SK-N-DZ (cell line): Measurements from ENCODE around the gene VSNL1.

ENCODE experiments used
- DNase-seq: peaks from one replicate; pipeline ENCODE4 v3.0.0-alpha.2; 2015; ENCODE audit warnings: low spot score

VSNL1 gene

DNA sequence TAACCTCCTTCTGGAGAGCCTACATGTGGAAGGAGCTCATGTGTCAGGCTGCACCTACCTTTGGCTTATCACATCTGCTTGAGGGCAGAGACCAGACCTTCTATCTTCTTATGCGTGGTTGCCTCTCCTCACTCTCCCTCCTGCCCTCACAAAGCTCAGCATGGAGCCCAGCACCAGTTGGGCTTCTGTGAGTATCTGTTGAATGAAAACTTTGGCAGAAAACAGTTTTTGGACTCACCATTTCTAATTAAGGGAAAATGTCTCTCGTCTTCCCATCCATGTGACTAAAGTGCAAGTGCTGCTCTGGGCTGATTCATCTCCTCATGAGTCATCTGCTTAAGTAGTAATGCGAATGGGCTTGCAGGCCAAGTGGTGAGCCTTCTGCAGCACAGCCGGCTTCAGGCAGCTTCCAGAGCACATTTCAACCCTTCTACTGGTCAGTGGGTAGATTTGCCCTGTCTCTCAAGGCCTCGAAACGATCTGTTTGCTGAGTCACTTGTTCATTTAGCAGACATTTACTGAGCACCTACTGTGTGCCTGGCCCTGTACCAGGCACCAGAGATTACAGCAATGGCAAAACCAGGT lies 102.6 kb downstream of the VSNL1 start:
- no peak for DNase-seq

- DNase-seq: no peak
Observed at GRCh38 chr2:17644997-17645720, 104.7 kb downstream of the VSNL1 start.

GRCh38 chr2:17646081-17646554 lies 105.6 kb downstream of the VSNL1 start:
- peak; percentile 54 for DNase-seq

- no peak for DNase-seq
Observed at GRCh38 chr2:17646838-17647701, 106.6 kb downstream of the VSNL1 start.

DNA sequence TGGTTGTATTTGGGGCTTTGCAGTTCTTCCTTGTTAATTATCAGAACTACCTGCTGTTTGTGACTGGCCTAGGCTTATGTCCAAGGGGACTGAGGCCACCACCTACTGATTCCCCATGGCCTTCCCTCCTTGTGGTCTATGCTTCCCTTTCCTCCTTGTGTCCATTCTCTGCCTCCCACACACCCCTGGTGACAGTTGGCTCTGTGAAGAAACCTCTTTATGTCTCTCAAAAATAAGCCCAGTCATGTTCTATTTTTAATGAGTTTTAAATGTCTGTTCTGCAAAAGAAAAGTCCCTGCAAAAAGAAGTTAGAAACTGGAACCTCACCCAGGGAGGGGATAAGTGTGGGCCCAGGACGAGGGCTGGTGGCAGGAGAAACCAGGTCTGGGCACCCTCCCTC lies 108.1 kb downstream of the VSNL1 start:
- DNase-seq: no peak

DNA sequence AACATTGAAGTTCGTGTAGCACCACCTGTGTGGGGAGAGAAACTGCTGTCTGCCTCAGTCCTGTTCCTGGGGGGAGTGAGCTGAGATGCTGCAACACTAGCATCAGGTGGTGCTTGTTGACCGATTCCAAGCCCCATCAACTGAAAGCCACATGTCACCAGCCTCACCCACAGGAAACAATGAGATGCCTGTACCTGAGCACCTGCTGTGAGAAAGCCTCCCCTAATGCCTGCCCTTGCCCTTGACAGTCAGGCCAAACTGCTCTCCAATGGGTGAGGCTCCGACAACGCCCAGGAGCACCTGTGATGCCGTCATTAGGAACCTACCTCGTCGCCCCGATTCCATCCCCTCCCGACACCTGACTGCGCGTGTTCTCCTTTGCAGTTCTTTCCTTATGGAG lies 108.5 kb downstream of the VSNL1 start:
- no peak for DNase-seq

DNA sequence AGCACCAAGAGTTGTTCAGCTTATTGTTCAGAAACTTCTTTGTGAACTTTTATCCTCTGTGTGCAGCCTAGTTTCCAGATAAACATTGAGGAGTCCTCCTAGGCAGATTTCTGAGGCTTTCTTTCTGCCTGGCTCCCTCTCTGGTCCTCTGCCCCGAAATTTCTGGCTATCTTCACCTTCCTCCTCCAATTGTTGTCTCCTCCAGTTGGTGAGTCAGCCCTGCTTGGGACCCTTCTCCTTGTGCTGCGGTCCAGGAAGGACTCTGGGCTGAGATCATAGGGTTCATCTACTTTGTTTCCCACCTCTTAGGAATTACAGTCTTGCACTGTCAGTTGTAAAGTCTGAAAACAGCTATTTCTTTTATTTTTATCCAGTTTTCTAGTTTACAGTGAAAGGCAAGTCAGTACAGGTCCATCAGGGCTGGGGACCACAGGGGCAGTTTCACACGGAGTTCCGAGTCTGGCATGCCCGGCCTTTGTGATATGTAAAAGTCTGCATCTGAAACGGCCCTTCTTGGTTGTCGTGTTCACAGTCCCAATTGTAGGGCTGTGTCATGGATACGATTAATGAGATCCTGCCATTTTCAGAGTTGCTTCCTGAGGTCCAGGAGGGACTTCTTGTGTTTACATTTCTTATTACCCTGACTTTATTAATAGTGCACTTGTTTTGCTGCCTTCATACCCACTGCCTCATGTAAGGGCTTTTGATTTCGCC lies 112.3 kb downstream of the VSNL1 start:
- no peak for DNase-seq

- DNase-seq: no peak
Observed at GRCh38 chr2:17657759-17658158, 117.3 kb downstream of the VSNL1 start.

- DNase-seq: no peak
Observed at GRCh38 chr2:17658251-17658843, 117.9 kb downstream of the VSNL1 start.

DNA sequence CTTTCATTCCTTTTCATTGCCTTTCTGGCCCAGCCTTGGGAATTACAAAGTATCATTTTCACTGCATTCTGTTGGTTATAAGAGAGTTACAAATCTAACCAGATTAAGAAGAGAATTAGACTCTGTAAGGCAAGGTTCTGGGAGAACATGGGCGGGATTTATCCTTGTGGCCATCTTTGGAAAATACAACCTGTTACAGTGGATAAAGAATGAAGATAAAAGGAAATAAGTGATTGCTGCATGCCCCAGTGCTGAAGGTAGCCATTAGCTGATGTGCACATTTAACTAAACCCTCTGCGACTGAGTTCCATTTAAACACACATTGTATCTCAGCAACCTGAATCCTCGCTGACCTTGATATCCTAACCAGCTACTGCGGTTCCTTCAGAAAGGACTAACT lies 119.7 kb downstream of the VSNL1 start:
- no peak for DNase-seq

- no peak for DNase-seq
Observed at GRCh38 chr2:17661460-17661859, 121.0 kb downstream of the VSNL1 start.

DNA sequence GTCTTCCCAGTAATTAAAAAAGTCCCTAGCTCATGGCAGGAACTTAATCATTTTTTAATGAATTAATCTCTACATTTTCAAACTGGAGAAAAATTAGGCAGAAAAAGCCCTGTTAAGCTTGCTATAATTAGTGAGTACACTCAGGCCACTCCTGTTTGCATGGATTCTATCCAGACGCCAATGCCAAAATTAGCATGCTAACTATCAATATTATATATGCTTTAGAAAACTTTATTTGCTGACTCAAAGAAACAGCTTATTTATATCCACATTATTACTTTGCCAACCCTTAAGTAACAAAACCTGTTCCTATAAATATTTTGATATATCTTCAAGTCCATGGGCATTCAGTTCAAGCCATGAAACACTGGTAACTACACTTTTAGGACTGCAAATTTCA lies 122.2 kb downstream of the VSNL1 start:
- no peak for DNase-seq

DNA sequence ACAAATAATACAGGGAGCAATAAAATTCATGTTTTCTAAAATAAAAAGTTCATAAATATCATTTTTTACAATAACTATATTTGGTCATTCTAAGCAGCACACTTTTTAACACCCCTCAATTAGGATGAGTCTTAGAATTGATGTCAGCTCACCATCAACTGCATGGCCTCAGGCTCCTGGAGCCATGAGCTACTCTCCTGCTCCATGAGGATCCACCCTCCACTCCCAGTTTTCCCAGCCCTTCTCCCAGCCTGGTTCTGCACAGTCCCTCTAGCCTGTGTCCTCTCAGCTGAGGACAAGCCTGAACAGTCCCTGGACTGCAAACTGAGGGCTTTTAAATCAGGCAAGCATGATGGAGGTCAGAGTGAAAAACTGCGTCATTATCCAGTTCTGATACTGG lies 124.0 kb downstream of the VSNL1 start:
- DNase-seq: no peak

DNA sequence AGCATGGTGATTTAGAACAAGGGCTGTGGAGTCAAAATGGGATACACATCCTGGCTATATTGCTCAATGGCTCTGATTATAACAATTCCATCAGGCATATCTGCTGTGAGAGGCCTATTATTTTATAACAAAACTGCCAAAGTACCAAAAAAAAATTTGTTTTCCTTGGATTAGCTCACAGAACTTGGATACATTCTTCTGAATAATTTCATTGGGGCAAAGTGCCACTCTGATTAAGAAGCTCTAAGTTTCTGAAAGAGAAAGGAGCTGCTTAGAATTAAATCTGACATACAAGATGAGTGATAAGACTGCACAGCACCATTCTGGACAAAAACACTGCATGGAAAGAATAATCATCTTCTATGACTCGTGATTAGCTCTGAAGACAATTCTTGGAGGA lies 127.4 kb downstream of the VSNL1 start:
- DNase-seq: no peak

- no peak for DNase-seq
Observed at GRCh38 chr2:17672583-17673317, 132.3 kb downstream of the VSNL1 start.

DNA sequence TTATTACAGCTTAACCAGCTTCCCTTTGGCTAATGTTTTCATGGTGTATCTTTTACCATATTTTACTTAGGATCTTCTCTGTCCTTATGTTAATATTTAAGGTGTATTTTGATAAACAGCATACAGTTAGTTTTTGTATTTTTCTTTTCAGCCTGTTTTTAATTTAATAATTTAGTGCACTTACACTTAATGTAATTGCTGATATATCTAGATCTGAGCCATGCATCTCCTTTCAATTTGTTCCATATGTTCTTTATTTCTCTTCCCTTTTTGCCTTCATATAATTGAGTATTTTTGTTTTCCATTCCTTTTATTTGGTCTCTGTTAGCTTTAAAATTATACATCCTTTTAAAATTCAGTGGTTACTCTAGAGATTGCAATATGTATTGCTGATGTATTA lies 134.3 kb downstream of the VSNL1 start:
- DNase-seq: no peak

DNA sequence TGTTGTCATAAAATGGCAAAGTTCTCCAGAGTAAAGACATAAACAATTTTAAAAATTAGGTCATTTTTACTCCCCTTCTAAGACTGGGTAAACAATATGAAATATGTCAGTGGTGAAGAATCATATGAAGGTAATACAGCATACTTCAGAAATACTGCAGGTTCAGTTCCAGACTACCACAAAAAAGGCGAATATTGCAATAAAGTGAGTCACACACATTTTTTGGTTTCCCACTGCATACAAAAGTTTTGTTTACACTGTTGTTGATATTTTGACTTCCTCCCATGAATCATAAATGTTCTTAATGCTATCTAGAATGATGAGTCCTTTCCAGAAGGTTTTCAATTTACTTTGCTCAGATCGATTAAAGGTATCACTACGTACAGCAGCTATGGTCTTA lies 139.6 kb downstream of the VSNL1 start:
- no peak for DNase-seq

DNA sequence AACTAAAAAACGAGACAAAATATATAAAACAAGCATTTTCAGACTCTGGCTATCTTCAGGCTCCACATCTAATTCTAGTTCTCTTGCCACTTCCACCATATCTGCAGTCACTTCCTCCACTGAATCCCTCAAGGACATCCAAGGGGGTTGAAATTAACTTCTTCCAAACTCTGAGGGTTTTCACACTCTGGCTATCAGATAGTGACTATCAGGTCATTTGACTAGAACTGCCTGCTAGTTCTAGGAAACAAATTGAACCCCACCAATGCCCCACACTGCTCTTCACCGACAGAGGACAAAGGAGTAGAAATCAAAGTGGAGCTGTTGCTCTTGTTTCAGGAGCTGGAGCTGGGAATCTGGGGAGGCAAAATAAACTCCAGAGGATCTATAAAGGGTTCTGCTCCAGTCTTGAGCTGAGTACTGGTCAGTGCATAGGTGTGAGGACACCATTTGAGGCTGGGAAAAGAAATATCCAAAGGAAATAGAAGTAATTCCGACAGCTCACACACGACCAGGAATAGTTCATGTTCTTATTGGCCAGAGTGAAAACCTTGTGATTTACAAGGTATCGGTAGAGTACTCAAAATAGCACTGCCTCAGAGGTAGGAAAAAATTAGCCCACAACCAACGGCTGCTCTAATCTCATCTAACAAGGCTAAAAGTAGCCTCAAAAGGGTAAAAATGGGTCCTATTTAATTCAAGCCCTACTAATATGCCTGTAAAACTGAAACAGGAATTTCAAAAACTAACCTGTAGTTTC lies 141.8 kb downstream of the VSNL1 start:
- no peak for DNase-seq

DNA sequence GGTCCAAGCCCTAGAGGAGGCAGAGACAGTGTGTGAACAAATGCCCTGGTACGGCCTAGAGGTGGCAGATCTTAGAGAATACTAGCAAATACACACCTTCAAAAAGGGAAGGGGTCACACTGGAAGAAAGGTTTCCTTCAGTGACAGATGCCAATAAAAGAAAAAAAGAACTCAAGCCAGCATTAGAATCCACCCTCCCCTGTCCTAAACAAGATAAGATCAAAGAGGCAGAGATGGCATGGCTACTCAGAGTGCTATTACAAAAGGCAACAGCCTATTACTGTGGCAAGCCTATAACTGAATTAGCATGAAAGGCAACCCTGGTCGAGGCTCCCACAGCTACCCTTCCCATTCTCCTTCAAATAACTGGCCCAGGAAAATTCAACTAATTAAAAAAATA lies 143.5 kb downstream of the VSNL1 start:
- DNase-seq: peak; percentile 16

GRCh38 chr2:17688600-17688999 lies 148.1 kb downstream of the VSNL1 start:
- DNase-seq: no peak
